ENCODE data around the gene MON1B.

The MON1B gene

GRCh38 chr16:77246150-77246549, 55.2 kb downstream of the MON1B start:
- no peak for DNase-seq (ENCODE audit: low read depth)

GRCh38 chr16:77250400-77250799, 59.4 kb downstream of the MON1B start:
- no peak for DNase-seq (ENCODE audit: low read depth)
